ENCODE data around the gene ANK2. TPM values are rescaled to one million over a fixed set of nuclear protein-coding genes. Genes with fewer than 3 reads are reported as not detected.

The ANK2 gene
- total RNA-seq, 1 experiment from 2014 or later, result 0.08 TPM

GRCh38 chr4:113394730-113395530 lies 345.5 kb downstream of the ANK2 start:
- peak; percentile 98 for DNase-seq (ENCODE audit: low spot score)

GRCh38 chr4:113397114-113397701 lies 347.8 kb downstream of the ANK2 start:
- DNase-seq (ENCODE audit: low spot score), result no peak

- DNase-seq (ENCODE audit: low spot score), result peak; percentile 79
Observed at GRCh38 chr4:113398441-113399143, 349.1 kb downstream of the ANK2 start.

- no peak for DNase-seq (ENCODE audit: low spot score)
Observed at GRCh38 chr4:113404167-113404571, 354.7 kb downstream of the ANK2 start.

- DNase-seq (ENCODE audit: low spot score), result no peak
Observed at GRCh38 chr4:113404841-113405240, 355.4 kb downstream of the ANK2 start.

- DNase-seq (ENCODE audit: low spot score), result no peak
Observed at GRCh38 chr4:113405874-113406722, 356.6 kb downstream of the ANK2 start.

GRCh38 chr4:113406723-113407016 lies 357.2 kb downstream of the ANK2 start:
- DNase-seq (ENCODE audit: low spot score), result no peak

GRCh38 chr4:113407409-113407808 lies 358.0 kb downstream of the ANK2 start:
- no peak for DNase-seq (ENCODE audit: low spot score)

- no peak for DNase-seq (ENCODE audit: low spot score)
Observed at GRCh38 chr4:113409181-113409580, 359.7 kb downstream of the ANK2 start.

- no peak for DNase-seq (ENCODE audit: low spot score)
Observed at GRCh38 chr4:113410686-113411085, 361.2 kb downstream of the ANK2 start.

GRCh38 chr4:113411496-113411938 lies 362.1 kb downstream of the ANK2 start:
- peak; percentile 52 for DNase-seq (ENCODE audit: low spot score)

- no peak for DNase-seq (ENCODE audit: low spot score)
Observed at GRCh38 chr4:113419631-113420030, 370.2 kb downstream of the ANK2 start.

- no peak for DNase-seq (ENCODE audit: low spot score)
Observed at GRCh38 chr4:113420938-113421337, 371.5 kb downstream of the ANK2 start.

- no peak for DNase-seq (ENCODE audit: low spot score)
Observed at GRCh38 chr4:113423631-113424030, 374.2 kb downstream of the ANK2 start.

- no peak for DNase-seq (ENCODE audit: low spot score)
Observed at GRCh38 chr4:113433116-113433515, 383.7 kb downstream of the ANK2 start.

Small RNA genes lying within 50 kb of the gene (small RNA-seq; reads per million reads assigned to genes)
- gene MIR8082 (not detected), gene RN7SL184P (not detected), gene RNU1-138P (0.29 reads per million)
